ENCODE results near the gene FSTL3. TPM values are rescaled to one million over a fixed set of nuclear protein-coding genes. Genes with fewer than 3 reads are reported as not detected.
"Not testable (repeated sequence)": the region's sequence is repeated elsewhere in the genome, so short reads cannot be mapped to it uniquely, and the experiment has no call there.

Gene FSTL3
- total RNA-seq, 4 donors from 2014 or later: 105 to 200 (median 133) TPM

- WGBS, 2 donors (ENCODE audit: low coverage in 1 of 2): 50 to 73% methylated on average over 1 to 4 of the region's 18 CpGs
- Histone ChIP-seq H3K9me3 (no peaks in the 10 kb centered on the region), H3K4me1 (peaks cover 0 to 47% (median 7%) of the 10 kb centered on the region in 3 donors), H3K27me3 (peaks cover 20% of the 10 kb centered on the region), H3K27ac (peak overlapping the region in 1 of 4 donors; percentile 67), H3K4me3 (no peak overlapping the region), H3K36me3 (peaks cover 0 to 21% of the 10 kb centered on the region in 2 donors)
- TF ChIP-seq POLR2A (IDR thresholded peaks at IDR 0.05) (no peak), POLR2AphosphoS5 (IDR thresholded peaks at IDR 0.05) (no peak), EP300 (IDR thresholded peaks at IDR 0.05) (no peak), CTCF (IDR thresholded peaks at IDR 0.05) (no peak)
- ATAC-seq: no peak
Measured at GRCh38 chr19:723714-724113, 47.5 kb downstream of the FSTL3 start.

GRCh38 chr19:725461-726089 lies 49.4 kb downstream of the FSTL3 start:
- ATAC-seq: no peak
- TF ChIP-seq POLR2A (IDR thresholded peaks at IDR 0.05) (no peak), EP300 (IDR thresholded peaks at IDR 0.05) (no peak), CTCF (IDR thresholded peaks at IDR 0.05) (no peak), POLR2AphosphoS5 (IDR thresholded peaks at IDR 0.05) (no peak)
- 82 to 100% methylated on average over 3 to 4 of the region's 13 CpGs for WGBS, 2 donors (ENCODE audit: low coverage in 1 of 2)

GRCh38 chr19:726993-727956 lies 51.1 kb downstream of the FSTL3 start:
- no peaks in the 10 kb centered on the region for H3K9me3 ChIP-seq
- no peak for TF ChIP-seq EP300 (IDR thresholded peaks at IDR 0.05)
- no peak for TF ChIP-seq POLR2AphosphoS5 (IDR thresholded peaks at IDR 0.05)
- TF ChIP-seq POLR2A (IDR thresholded peaks at IDR 0.05): no peak
- no peak for TF ChIP-seq CTCF (IDR thresholded peaks at IDR 0.05)
- WGBS, 2 donors (ENCODE audit: low coverage in 1 of 2): 67 to 80% methylated on average over 3 to 4 of the region's 43 CpGs
- peaks cover 0 to 39% of the 10 kb centered on the region in 2 donors for H3K36me3 ChIP-seq
- peaks cover 0 to 20% (median 7%) of the 10 kb centered on the region in 3 donors for H3K4me1 ChIP-seq
- no peak overlapping the region for H3K4me3 ChIP-seq
- H3K27me3 ChIP-seq: no peaks in the 10 kb centered on the region
- ATAC-seq: peak; percentile 12
- H3K27ac ChIP-seq: peak overlapping the region in 3 of 4 donors; percentile 74 to 81 (median 77)

More at GRCh38 chr19:725461-726089, 49.4 kb downstream of the FSTL3 start:
- Histone ChIP-seq H3K27me3 (peaks cover 2% of the 10 kb centered on the region), H3K9me3 (no peaks in the 10 kb centered on the region), H3K36me3 (peaks cover 0 to 24% of the 10 kb centered on the region in 2 donors), H3K27ac (no peak overlapping the region), H3K4me3 (no peak overlapping the region), H3K4me1 (peaks cover 0 to 29% (median 7%) of the 10 kb centered on the region in 3 donors)

GRCh38 chr19:728011-728410 lies 51.8 kb downstream of the FSTL3 start:
- Histone ChIP-seq H3K36me3 (peaks cover 0 to 46% of the 10 kb centered on the region in 2 donors), H3K9me3 (no peaks in the 10 kb centered on the region), H3K4me1 (peaks cover 0 to 12% (median 7%) of the 10 kb centered on the region in 3 donors), H3K27ac (peak overlapping the region in 3 of 4 donors; percentile 74 to 81 (median 77)), H3K4me3 (no peak overlapping the region), H3K27me3 (no peaks in the 10 kb centered on the region)
- peak; percentile 56 for TF ChIP-seq POLR2AphosphoS5 (IDR thresholded peaks at IDR 0.05)
- no peak for TF ChIP-seq POLR2A (IDR thresholded peaks at IDR 0.05)
- 60% methylated on average over 2 of the region's 26 CpGs; no CpG with 5 or more reads in 1 of the 2 donors for WGBS, 2 donors (ENCODE audit: low coverage in 1 of 2)
- peak; percentile 82 for ATAC-seq

GRCh38 chr19:729564-729963 lies 53.4 kb downstream of the FSTL3 start:
- not testable (repeated sequence) for H3K4me3 ChIP-seq, H3K27ac ChIP-seq, H3K27me3 ChIP-seq, ATAC-seq, H3K9me3 ChIP-seq
- Histone ChIP-seq H3K36me3 (peaks cover 0 to 54% of the 10 kb centered on the region in 2 donors), H3K4me1 (peaks cover 0 to 18% (median 7%) of the 10 kb centered on the region in 3 donors)
- no CpG with 5 or more reads among the region's 15 CpGs for WGBS, 2 donors (ENCODE audit: low coverage in 1 of 2)
